ENCODE measurements around the gene XPNPEP1. TPM values are rescaled to one million over a fixed set of nuclear protein-coding genes. Genes with fewer than 3 reads are reported as not detected.

The XPNPEP1 gene
- total and polyA plus RNA-seq, 8 donors: 49.0 to 93.6 (median 80.5) TPM

DNA sequence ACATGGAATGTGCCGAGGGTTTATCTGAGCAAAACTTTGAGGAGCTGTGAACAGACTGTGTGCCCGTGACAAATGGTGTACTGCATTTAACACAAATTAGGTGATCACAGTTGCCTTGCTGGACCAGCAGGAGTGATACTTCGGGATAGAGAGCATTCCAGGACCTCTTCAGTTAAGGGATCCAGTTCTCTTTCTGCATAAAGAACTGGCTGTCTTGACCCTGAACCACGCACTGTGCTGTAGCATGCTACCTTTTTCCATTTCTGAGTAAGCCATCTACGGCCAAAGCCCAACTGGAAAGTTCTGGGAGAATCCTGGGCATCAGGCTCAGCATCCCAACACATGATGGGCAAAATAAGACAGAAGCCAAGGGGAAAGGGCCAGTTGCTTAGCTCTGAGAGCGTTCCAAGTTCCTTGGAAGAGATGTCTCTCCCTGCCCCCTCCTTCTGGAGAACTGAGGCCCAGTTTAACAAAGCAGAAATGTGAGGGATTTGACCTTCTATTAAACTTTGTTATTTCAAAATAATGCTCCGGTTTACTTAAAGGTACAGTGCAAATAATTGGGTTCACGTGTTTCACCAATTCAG, 46.5 kb upstream of the XPNPEP1 start:
- no peak overlapping the region for H3K27ac ChIP-seq
- H3K36me3 ChIP-seq: no peaks in the 10 kb centered on the region
- intact Hi-C loops (cut with DNase I): no loop called here
- TF ChIP-seq, protein P1, sequence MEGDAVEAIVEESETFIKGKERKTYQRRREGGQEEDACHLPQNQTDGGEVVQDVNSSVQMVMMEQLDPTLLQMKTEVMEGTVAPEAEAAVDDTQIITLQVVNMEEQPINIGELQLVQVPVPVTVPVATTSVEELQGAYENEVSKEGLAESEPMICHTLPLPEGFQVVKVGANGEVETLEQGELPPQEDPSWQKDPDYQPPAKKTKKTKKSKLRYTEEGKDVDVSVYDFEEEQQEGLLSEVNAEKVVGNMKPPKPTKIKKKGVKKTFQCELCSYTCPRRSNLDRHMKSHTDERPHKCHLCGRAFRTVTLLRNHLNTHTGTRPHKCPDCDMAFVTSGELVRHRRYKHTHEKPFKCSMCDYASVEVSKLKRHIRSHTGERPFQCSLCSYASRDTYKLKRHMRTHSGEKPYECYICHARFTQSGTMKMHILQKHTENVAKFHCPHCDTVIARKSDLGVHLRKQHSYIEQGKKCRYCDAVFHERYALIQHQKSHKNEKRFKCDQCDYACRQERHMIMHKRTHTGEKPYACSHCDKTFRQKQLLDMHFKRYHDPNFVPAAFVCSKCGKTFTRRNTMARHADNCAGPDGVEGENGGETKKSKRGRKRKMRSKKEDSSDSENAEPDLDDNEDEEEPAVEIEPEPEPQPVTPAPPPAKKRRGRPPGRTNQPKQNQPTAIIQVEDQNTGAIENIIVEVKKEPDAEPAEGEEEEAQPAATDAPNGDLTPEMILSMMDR (IDR thresholded peaks at IDR 0.05): no peak
- H3K4me1 ChIP-seq: peaks cover 9 to 11% of the 10 kb centered on the region in 2 donors
- ATAC-seq: no peak
- H3K4me3 ChIP-seq: no peak overlapping the region
- H3K27me3 ChIP-seq: no peaks in the 10 kb centered on the region
- peak in 1 of 4 donors; percentile 61 for DNase-seq
- no peaks in the 10 kb centered on the region for H3K9me3 ChIP-seq

DNA sequence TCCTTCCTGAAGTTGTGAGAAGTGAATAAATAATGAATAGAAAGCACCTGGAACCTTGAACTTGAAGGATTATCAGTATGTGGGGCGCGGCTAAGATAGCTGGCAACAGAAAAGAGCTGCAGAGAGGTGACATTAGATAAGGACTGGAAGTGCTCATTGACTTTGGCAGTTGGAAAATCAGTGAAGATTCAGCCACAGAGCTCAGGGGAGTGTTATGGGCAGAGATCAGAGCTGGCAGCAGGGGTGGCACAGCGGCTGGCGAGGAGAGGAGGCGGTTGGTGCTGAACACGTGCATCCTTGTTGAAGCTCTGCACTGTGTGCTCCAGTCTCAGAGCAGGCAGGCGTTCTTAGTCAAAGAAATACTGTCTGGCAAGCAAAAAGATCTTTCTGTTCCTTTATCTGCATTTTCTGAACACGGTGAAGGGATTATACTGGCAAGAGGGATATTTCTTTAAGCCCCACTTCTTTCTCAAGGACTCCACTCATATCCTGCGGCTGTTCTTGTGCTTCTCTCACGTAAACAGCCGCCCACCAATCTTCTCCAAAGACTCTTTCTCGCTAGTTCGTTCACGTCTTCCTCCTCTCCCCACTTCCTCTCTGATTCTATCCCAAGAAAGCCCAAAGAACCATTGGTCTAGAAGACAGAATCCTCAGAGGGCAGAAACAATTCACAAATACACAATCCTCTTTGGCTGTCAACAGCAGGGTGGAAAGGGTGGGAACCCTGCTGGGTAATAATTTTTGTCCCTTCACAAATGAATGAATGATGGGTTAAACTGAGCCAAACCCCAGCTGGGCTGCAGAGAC, 45.8 kb upstream of the XPNPEP1 start:
- intact Hi-C loops (cut with DNase I): no loop called here
- ATAC-seq: no peak
- TF ChIP-seq, protein P1 (IDR thresholded peaks at IDR 0.05): no peak
- DNase-seq: no peak
- H3K4me1 ChIP-seq: peaks cover 9 to 11% of the 10 kb centered on the region in 2 donors
- no peaks in the 10 kb centered on the region for H3K27me3 ChIP-seq
- no peak overlapping the region for H3K4me3 ChIP-seq
- H3K9me3 ChIP-seq: no peaks in the 10 kb centered on the region
- no peaks in the 10 kb centered on the region for H3K36me3 ChIP-seq
- H3K27ac ChIP-seq: no peak overlapping the region

DNA sequence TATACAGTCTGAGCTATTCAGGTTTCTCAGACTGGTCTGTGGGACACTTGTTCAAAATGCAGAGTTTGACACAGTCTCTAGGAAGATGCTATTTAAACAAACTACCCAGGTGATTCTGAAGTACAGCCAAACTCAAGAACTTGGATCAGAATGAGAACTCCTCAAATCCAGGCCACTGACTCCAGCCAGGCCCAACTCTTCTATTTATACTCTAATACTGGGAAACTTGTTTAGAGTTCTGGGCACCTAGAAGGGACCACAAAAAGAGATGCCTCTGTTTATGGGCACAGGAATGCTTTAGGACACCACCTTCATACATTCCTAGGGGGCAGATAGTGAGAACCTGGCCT, 44.4 kb upstream of the XPNPEP1 start:
- no peak for ATAC-seq
- Histone ChIP-seq H3K27ac (peak overlapping the region; percentile 36 to 49), H3K9me3 (no peaks in the 10 kb centered on the region), H3K4me1 (peaks cover 9 to 11% of the 10 kb centered on the region in 2 donors), H3K4me3 (no peak overlapping the region), H3K36me3 (no peaks in the 10 kb centered on the region), H3K27me3 (no peaks in the 10 kb centered on the region)
- intact Hi-C loops (cut with DNase I): no loop called here
- TF ChIP-seq, protein P1 (IDR thresholded peaks at IDR 0.05): no peak
- DNase-seq: no peak

DNA sequence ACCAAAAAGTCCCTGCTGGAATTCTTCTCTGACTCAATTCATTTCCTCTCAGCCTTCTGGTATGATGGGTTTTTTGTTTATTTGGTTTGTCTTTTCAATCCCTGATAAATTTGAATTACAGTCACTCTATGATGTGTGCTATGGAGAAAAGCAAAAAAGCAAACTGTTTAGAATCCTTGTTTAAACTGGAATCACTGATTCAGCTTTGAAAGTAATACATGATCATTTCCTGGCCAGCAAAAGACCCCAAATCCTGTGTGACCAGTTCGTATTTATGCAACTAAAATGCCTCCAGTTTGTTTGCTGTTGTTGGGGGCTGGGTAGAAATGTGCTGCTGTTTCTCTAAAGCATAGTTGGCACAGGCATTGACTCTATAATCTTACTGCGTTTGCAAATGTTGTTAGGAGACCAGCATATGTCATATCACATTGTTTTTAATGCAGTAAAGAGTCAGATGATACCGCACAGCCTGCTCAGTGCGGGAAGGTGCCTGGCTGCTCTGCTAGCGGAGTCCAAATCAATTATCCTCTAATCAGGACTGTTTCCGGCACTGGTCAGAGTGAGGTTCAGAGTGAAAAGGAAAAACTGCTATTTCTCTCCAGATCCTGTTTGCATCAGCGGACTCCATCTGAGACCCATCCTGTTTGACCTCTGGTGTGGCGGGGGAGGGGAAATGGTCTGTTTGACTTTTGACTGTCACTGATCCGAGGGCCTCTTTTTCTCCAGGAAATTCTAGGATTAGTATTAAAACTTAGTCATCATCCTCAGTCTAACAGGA, 43.8 kb upstream of the XPNPEP1 start:
- H3K27ac ChIP-seq: peak overlapping the region; percentile 36 to 49
- peak in 2 of 4 donors; percentile 82 to 91 for DNase-seq
- intact Hi-C loops (cut with DNase I): no loop called here

More for the DNA sequence above, 43.8 kb upstream of the XPNPEP1 start:
- no peaks in the 10 kb centered on the region for H3K36me3 ChIP-seq
- H3K27me3 ChIP-seq: no peaks in the 10 kb centered on the region
- no peaks in the 10 kb centered on the region for H3K9me3 ChIP-seq
- ATAC-seq: peak; percentile 36
- H3K4me3 ChIP-seq: no peak overlapping the region
- TF ChIP-seq, protein P1 (IDR thresholded peaks at IDR 0.05): no peak
- peaks cover 9 to 11% of the 10 kb centered on the region in 2 donors for H3K4me1 ChIP-seq
